NCI-H82 treated with DMSO at 0.1 percent for 48 hours (cell line): ENCODE data around the gene DENND5A.
"Not testable (repeated sequence)": the region's sequence is repeated elsewhere in the genome, so short reads cannot be mapped to it uniquely, and the experiment has no call there.

Experiments
- DNase-seq: peaks from one replicate; lab custom pipeline; 2025; ENCODE audit not compliant: unreplicated experiment; lab: John Stamatoyannopoulos, UW

The DENND5A gene

DNA sequence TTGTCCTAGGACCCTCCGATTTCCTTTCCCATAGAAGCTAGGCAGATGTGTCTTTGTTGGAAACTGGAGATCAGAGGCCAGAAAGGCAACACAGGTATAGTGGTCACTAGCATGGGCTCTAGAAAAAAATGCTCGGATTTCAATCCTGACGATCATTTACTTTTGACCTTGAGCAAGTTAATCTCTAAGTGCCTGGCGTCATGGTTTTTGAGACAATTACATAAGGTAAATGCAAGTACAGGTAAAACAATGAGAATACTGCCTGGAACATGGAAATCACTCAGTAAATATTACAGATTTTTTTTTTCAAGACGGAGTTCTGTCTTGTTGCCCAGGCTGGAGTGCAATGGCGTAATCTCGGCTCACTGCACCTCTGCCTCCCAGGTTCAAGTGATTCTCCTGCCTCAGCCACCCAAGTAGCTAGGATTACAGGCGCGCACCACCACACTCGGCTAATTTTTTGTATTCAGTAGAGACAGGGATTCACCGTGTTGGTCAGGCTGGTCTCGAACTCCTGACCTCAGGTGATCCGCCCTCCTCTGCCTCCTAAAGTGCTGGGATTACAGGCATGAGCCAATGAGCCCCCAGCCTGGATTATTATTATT is 1.1 kb upstream of the DENND5A start:
- no peak for DNase-seq

DNA sequence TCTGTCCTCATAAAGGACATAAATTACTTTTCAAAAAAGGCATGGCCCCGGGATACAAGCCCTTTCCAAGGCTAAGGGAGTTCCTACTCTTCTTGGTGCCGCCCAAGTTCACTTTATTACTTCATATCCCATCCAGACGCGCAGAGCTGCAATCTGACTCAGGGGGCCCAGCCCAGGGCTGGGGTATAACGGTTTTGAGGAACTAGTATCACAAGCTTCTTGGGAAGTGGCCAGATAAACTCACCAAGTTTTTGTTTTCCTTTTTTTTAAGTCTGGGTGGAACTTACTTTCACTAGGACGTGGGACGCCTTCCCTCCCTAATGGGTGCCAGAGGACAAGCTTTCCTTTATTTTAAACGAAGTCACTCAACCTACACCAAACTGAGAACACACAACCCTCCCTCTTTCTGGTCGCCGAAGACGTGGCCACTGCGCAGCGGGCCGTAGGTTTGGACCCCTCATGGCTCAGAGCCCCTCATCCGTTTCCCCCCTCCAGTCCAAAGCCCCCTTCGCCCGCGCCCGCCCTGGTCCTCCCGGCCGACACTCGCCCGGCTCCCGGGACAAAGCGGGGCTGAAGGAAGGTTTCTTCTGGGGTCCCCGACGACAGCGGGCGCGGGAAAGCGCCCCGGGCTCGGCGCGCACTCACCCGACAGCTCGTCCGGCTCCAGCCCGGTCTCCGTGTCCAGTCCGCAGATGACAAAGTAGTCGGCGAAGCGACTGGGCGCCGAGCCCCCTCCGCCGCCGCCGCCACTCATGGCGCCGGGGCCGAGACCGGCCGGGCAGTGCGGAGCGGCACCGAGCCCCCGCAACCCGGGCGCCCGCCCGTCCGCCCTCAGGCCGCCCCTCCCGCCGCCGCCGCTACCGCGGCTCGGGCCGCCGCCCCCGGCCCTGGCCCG is 587 bp downstream of the DENND5A start:
- DNase-seq = no peak

DNA sequence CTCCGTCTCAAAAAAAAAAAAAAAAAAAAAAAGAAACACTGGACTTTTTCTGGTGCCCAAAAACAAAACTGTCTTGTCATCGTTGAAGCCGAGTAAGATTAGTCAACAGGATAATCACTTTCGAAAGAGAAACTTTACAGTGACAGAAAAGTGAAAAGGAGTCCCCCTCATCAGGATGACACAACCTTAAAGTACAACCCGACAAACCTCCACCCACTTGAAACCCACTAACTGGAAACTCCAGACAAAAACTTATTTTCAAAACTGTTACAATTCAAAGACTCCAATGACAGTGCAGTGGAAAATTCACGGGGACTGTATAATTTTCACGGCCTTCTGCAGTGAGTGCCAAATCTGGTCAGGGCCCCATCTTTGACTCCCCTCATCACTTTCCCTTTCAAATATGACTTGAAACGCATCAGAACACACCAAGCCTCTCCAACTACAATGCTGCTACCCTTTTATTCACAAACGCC is 1.3 kb downstream of the DENND5A start:
- no peak for DNase-seq

DNA sequence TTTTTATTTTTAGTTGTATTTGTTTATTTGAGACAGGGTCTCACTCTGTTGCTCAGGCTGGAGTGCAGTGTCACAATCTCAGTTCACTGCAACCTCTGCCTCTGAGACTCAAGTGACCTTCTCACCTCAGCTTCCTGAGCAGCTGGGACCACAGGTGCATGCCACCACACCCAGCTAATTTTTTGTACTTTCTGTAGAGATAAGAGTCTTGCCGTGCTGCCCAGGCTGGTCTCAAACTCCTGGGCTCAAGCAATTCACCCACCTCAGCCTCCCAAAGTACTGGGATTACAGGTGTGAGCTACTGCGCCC is 4.4 kb downstream of the DENND5A start:
- not testable (repeated sequence) for DNase-seq

DNA sequence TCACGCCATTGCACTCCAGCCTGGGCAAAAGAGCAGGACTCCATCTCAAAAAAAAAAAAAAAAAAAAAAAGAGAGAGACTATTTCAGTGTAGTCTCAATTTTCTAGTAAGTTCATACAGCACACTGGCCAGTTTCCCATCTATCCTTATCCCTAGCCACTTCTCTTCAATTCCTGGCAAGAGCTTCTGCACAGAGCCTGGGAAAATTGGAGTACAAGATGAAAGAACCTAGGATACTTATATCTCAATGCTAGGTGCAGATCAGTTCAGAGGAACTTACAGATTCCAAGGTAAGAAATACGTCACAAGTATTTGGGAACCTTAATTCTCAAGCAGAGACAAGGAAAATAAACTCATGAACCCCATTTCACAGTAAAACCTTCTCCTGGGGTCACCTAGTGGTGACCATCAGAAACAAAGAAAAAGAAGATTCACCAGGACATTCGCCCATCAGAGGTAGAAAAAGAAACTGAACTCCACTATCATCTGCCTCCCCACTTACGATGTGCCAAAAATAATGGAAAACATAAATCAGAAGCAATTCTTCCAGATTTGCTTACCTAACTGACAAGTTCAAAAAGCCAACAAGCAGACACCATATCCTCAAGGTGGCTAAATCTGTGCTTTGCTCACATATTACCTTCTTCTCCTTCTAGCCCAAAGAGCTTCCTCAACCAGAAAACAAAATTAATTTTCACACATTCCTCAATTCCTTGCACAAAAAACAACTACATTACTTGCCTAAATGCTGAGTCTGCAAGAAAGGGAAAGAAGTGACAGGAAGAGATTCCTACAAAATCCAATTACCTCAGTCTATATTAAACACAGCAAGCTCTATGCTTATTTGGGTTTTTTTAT is 4.9 kb downstream of the DENND5A start:
- DNase-seq = no peak

DNA sequence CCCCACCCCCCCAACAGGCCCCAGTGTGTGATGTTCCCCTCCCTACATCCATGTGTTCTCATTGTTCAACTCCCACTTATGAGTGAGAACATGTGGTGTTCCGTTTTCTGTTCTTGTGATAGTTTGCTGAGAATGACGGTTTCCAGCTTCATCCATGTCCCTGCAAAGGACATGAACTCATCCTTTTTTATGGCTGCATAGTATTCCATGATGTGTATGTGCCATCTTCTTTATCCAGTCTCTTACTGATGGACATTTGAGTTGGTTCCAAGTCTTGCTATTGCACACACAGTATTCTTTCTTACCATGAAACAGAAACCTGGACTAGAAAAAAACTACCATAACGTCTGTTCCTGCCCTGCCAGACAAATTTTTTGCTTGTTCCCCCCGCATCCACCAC is 6.9 kb downstream of the DENND5A start:
- DNase-seq = not testable (repeated sequence)

DNA sequence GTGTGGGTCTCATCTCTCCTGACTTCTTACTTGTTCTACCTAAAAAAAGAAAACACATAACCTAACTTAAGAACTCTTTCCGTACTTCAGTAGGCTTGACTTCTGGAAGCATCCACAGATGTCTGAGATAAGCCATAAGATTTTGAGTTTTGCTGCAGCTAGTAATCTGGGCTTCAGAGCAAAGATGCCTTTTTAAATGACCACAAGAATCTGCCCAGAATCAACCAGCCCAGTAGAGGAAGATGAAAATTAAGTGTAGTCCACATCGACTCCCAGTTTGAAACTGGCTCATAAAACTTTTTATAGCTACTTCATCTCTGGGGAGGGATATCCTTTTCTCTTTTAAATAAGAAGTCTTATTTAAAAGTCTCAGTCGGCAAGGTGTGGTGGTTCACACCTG is 10.7 kb downstream of the DENND5A start:
- DNase-seq = no peak

DNA sequence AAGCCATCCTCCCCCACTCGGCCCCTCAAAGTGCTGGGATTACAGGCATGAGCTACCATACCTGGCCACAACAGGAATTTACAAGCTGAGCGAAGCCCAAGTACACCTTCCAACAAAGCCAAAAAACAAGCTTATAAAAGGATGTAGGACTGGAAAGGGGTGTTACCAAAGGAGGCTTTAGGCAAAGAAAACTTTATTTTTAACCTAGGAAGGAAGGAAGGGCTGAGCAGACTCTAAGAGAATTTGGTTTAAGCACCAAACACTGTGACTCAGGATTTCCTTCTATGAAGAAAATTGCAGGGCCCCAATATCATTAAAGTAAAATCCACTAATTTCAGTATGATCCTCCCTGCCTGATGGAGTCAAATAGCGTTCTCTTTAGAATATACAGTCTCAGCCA is 12.1 kb downstream of the DENND5A start:
- DNase-seq = no peak

DNA sequence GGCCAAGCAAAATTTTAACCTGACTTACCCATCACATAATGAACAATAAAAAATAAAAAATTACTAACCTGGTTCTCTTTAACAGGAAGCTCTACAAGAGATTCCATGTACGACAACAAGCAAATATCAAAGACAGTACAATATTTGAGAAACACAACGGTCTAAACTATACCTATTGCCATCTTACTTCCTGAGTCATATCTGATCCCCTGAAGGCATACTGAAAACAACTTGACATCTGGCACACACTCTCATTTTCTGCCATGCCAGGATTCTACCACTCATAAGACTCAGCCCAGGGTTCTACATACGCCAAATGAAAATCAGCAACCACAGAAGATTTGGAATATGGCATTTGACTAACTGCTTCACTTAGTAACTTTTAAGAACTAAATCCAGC is 13.8 kb downstream of the DENND5A start:
- no peak for DNase-seq

DNA sequence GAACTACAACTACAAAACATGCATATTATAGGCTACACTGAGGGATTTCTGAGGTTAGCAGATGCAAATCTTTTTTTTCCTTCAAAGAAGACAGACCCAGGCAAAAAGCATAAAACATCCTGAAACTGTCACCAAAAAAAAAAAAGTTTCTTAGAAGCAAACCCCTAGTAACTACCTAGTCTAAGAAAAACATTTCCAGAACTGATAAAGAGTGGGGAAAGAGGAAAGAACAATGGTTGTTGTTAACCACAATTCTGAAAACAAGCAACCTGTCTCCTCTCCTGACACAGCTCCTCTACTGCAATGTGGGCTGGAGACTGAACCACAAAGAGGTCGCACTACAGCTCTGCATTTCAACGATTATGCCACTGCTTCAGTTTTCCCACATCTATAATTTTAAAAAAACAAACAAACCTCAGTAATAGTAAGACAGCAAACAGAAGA is 15.0 kb downstream of the DENND5A start:
- no peak for DNase-seq

DNA sequence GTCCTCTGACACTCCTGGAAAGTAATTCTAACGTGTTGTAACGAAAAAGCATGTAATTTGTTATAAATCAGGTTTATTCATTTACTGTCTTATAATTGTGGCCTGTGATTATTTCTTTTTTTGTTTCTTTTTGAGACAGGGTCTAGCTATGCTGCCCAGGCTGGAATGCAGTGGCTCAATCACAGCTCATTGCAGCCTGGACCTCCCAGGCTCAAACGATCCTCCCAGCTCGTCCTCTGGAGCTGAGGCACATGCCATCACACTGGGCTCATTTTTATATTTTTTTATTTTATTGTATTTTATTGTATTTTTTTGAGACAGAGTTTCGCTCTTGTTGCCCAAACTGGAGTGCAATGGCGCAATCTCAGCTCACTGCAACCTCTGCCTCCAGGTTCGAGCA is 15.9 kb downstream of the DENND5A start:
- DNase-seq = no peak

DNA sequence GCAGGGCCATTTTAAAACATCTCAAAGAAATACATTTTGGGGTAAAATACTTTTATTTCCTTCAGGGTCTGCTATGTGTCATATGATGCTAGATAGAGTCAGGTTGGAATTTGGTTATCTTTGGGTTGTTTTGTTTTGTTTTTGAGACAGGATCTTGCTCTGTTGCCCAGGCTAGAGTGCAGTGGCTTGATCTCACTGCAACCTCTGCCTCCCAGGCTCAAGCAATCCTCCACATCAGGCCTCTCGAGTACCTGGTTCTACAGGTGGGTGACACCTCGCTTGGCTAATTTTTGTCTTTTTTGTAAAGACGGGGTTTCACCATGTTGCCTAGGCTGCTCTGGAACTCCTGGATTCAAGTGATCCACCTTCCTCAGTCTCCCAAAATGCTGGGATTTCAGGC is 17.3 kb downstream of the DENND5A start:
- no peak for DNase-seq

DNA sequence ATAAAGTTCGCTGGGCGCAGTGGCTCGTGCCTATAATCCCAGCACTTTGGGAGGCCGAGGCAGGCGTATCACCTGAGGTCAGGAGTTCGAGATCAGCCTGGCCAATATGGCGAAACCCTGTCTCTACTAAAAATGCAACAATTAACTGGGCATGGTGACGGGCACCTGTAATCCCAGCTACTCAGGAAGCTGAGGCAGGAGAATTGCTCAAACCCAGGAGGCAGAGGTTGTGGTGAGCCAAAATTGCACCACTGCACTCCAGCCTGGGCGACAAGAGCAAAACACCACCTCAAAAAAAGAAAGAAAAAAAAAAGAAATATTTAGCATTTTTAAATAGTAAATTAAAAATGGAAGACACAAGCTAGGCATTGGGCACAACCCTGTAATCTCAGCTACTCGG is 28.9 kb downstream of the DENND5A start:
- DNase-seq = not testable (repeated sequence)

DNA sequence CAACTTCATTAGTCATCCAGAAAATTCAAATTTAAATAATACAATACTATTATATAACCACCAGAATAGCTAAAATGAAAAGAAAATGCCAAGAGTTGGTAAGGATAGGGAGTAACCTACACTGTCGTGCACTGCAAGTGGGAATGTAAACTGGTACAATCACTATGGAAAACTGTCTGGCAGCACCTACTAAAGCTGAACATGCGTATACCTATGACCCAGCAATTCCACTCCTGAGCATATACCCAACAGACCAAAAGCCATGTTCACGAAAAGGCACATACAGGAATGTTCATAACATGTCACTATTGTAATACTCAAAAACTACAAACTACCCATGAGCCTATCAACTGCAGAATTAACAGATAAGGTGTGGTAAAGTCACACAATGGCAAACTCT is 32.7 kb downstream of the DENND5A start:
- DNase-seq = no peak

DNA sequence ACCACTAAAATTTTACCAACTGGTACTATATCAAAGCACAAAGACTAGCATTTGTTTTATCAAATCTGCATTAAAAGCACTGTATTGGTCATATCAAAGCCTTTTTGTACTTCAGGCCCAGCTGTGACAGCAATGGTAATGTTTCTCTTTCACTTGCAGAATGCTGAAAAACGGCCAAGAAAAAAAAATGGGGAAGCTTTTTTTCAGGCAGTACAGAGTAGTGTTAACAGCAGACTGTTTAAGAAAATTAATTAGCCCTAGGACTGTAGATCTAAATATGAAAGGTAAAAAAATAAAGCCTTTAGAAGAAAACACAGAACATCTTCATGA is 33.3 kb downstream of the DENND5A start:
- no peak for DNase-seq

DNA sequence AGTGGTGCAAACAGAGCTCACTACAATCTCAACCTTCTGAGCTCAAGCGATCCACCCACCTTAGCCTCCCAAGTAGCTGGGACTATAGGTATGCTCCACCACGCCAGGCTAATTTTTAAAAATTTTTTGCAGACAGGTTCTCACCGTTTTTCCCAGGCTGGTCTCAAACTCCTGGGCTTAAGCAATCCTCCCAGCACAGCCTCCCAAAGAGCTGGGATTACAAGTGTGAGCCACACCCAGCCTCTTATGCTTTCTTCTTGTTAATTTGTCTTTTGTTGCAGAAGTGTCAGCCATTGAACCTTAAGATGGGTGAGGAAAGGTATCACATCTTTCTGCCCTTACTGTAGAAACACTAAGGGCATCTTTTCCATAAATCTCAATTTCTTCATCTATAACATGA is 34.9 kb downstream of the DENND5A start:
- DNase-seq = no peak

DNA sequence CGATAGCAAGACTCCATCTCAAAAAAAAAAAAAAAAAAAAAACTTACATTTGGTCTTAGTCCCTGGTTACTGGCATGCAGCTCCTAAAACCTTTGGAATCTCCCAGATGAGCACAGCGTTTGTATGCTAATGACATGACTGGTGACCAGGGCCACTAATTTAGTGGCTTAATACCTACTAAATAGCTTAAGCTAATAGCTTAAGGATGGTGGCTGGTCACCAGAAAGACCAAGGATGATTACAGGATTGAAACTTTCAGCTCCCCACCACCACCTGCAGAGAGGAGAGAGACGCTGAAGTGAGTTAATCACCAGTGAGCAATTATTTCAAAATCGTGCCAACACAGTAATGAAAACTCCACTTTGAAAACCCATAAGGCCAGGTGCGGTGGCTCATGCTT is 37.1 kb downstream of the DENND5A start:
- DNase-seq = peak; percentile 46

DNA sequence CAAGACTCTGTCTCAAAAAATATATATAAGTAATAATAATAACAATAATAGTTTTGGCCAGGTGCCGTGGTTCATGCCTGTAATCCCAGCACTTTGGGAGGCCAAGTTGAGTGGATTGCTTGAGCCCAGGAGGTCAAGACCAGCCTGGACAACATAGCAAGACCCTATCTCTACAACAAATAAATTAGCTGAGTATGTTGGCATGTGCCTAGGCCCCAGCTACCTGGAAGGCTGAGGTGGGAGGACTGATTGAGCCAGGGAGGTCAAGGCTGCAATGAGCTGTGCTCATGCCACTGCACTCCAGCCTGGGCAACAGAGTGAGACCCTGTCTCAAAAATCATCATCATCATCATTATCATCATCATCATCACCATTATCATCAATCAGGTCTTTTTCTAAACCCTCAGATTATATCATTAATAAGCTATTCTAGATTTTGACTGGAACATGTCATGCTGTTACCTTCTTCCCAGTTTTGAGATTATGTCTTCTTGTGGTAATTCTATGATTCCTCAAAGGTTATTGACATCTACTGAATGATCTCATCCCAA is 39.3 kb downstream of the DENND5A start:
- DNase-seq = no peak

DNA sequence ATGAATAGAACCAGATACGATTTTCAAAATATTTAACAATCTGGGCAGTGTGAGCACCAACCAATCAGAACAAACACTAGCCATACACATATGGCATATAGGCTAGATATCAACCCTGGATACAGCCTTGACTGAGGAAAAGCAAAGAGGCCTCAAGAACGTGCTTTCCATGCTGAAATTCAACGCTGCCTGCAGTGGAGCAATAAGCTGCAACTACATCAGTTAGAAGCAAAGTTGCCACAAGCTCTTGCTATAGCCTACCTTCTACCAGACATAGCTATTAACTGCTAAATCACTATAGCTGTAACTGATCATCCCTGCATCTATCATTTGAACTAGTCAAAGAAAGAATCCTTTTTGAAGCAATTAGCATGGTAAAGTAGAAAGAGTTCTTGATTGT is 42.5 kb downstream of the DENND5A start:
- DNase-seq = no peak

DNA sequence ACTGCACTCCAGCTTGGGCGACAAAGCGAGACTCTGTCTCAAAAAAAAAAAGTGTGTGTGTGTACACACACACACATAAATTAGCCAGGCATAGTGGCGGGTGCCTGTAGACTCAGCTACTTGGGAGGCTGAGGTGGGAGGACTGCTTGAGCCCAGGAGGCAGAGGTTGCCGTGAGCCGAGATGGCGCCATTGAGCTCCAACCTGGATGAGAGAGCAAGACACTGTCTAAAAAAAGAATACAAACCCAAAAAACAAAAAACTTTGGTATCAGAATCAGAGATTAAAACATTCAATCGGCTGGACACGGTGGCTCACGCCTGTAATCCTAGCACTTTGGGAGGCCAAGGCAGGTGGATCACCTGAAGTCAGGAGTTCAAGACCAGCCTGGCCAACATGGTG is 44.3 kb downstream of the DENND5A start:
- DNase-seq = not testable (repeated sequence)

DNA sequence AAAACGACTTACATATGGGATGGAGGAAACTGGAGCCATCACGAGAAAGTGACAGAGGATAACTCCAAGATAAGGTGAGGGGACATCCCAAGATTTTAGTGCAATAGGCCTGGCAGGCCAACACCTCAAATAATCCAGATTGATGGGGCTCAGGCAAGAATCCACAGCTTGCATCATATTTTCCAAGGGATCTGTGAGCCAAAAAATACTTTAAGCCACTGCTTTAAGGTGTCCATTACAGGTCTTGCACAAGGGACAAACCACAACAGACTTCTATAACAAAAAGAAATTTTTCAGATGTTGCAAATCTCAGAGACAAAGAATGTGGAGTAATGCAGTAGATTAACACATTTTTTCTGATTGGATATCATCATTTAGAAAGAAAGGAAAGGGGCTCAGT is 45.6 kb downstream of the DENND5A start:
- DNase-seq = no peak

DNA sequence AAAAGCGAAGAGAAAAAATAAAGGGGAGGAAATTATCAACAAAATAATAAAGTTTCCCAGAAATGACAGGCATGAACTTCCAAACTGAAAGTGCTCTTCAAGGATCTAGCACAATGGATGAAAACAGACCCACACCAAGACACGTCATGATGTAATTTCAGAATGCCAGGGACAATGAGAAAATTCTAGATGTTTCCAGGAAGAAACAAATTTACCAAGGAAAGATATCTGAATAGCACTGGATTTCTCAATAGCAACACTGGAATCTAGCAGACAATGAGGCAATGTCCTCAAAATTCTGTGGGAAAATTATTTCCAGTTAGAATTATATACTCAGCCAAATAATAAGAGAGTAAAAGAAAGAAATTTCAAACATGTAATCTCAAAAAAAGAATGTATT is 46.0 kb downstream of the DENND5A start:
- no peak for DNase-seq
